G401.6 (cell line): ENCODE results near the gene ZNF350.
A peak's percentile ranks its signal among the peaks of the same experiment; 100 is the strongest.
"Not testable (repeated sequence)": the region's sequence is repeated elsewhere in the genome, so short reads cannot be mapped to it uniquely, and the experiment has no call there.

Source experiments
- FAIRE-seq: peaks from 2 replicates; lab custom pipeline; 2012; peaks lifted over from hg19 to GRCh38; lab: Jason Lieb, UNC

ZNF350 gene

DNA sequence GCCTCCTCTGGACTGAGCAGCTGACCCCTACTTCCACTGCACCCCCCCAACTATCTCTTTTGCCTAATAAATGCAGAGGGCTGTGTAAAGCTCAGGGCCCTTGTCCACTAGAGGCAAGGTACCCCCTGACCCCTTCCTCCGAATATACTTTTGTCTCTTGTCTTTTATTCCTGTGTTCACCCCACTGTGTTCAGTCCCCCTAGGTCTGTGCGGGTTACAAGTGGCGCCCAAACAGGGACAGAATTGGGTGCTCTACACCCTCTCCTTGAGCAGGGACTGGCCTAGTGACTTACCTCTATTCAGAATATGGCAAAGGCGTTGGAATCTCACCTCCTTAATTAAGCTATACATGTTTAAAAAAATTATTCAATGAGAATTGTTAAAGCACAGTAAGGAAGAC, 15.0 kb downstream of the ZNF350 start:
- no peak for FAIRE-seq

DNA sequence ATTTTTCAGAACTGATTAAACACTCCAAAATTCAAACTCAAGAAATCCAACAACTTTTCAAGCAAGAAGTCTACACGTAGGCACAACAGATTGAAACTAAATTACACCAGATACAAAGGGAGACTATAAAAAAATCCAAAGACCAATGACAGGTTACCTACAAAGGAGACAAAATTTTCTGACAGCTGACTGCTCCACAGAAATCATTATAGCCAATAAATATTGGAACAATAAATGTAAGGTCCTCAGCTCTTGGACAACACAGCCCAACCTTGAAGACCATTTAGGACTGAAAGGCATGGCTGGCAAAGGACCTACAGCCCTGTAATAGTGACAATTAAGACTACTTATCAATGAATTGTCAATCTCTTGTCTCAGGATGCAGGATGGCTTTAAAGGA, 15.9 kb downstream of the ZNF350 start:
- FAIRE-seq: no peak

- FAIRE-seq: no peak
Measured at GRCh38 chr19:51965583-51965982, 21.1 kb downstream of the ZNF350 start.

- not testable (repeated sequence) for FAIRE-seq
Measured at GRCh38 chr19:51960621-51961233, 25.9 kb downstream of the ZNF350 start.

DNA sequence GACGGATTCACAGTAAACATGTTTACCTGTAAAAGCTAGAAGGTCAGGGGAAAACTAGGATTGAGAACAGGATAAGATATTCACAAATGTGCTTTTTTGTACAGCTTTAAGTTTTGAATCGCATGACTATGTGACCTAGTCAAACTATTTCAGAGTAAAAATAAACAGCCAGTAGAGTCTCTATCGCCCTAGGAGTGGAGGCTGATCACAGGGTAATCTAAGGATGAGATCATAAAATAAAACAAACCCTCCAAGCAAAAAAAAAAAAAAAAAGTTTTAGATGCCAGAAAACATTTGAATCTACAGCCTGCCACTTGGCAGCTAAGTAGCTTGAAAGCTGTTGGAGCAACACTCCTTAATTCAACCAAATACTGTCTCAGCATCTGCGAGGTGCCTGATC, 26.8 kb downstream of the ZNF350 start:
- FAIRE-seq: no peak

- FAIRE-seq: not testable (repeated sequence)
Measured at GRCh38 chr19:51957846-51958245, 28.8 kb downstream of the ZNF350 start.

- FAIRE-seq: no peak
Measured at GRCh38 chr19:51948975-51949374, 37.7 kb downstream of the ZNF350 start.

- FAIRE-seq: no peak
Measured at GRCh38 chr19:51946602-51947001, 40.0 kb downstream of the ZNF350 start.

- FAIRE-seq: no peak
Measured at GRCh38 chr19:51944798-51945552, 41.7 kb downstream of the ZNF350 start.

DNA sequence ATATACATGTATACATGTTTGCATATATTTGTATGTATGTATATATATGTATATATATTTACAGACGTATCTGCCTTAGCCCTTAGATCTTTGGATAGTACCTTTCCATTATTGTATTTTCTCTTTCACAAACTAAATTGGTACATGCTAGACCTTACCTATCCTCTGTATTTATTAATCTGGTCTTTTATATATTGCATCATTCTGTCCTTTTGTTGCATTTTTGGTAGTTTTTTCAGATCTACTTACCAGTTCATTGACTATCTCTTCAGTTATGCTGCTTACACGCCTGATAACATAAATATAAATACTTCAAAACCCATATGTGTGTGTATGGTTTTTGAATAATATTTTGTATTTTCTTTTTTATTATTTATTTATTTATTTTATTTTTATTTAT, 47.7 kb downstream of the ZNF350 start:
- no peak for FAIRE-seq

- FAIRE-seq: no peak
Measured at GRCh38 chr19:51931921-51932320, 54.7 kb downstream of the ZNF350 start.

DNA sequence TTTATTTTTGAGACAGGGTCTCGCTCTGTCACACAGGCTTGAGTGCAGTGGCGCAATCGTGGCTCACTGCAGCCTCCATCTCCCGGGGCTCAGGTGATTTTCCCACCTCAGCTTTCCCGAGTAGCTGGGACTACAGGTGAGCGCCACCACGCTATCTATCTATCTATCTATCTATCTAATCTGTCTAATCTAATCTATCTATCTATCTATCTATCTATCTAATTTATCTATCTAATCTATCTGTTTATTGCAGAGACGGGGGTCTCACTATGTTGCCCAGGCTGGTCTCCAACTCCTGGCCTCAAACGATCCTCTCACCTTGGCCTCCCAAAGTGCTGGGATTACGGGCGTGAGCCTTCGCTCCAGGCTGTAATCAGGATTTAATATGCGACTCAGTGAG, 58.8 kb downstream of the ZNF350 start:
- no peak for FAIRE-seq

- peak; percentile 83 for FAIRE-seq
Measured at GRCh38 chr19:51926784-51927741, 59.6 kb downstream of the ZNF350 start, which contains the start of gene ZNF613. Gene ZNF613, plus strand, starts transcription at chr19:51927472. Its CDS starts 8,749 bp downstream, at chr19:51936221.

- no peak for FAIRE-seq
Measured at GRCh38 chr19:51926426-51926783, 60.2 kb downstream of the ZNF350 start.

DNA sequence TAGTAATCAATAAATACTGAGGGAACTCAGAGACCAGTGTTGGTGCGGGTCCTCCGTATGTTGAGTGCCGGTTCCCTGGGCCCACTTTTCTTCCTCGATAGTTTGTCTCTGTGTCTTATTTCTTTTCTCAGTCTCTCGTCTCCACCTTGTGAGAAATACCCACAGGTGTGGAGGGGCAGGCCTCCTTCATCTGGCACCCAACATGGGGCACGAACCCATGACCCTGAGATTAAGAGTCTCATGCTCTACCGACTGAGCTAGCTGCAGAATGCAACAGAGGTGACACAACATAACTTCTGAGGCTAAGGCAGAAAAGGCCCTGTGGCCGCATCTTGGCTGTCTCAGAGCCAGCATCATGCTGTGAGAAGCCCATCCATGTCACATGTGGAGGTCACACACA, 64.7 kb downstream of the ZNF350 start:
- FAIRE-seq: no peak

- no peak for FAIRE-seq
Measured at GRCh38 chr19:51919606-51920005, 67.0 kb downstream of the ZNF350 start.

DNA sequence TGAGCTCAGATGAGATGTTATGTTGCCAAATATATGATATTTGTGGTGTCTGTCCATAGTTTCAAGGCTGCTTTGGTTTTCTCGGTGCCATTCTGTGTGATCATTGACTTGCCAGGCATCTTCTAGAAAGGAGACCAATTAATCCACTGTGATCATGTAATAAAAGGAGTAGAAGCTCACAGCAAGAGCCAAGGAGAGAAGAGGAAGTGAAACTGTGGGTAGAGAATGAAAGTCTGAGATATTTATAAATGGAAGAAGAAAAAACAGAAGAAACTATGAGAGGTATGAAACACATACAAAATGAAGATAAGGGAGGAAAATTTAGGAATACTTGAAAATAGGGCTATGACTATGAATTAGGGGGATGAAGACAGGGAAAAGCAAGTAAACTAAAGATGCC, 70.5 kb downstream of the ZNF350 start:
- no peak for FAIRE-seq

GRCh38 chr19:51915324-51915867, 71.2 kb downstream of the ZNF350 start:
- no peak for FAIRE-seq
